ENCODE results near the gene ABLIM1. TPM values are rescaled to one million over a fixed set of nuclear protein-coding genes. Genes with fewer than 3 reads are reported as not detected.
A peak's percentile ranks its signal among the peaks of the same experiment; 100 is the strongest.

ABLIM1 gene
- total RNA-seq, 2 donors from 2014 or later: 359 to 404 TPM

- Histone ChIP-seq H3K9me3 (no peaks in the 10 kb centered on the region), H3K27me3 (no peaks in the 10 kb centered on the region), H3K27ac (peak overlapping the region; percentile 81 to 90), H3K36me3 (no peaks in the 10 kb centered on the region), H3K4me3 (peak overlapping the region in 1 of 2 donors; percentile 1), H3K4me1 (peaks cover 0 to 83% of the 10 kb centered on the region in 2 donors)
- DNase-seq (ENCODE audit: low spot score): no peak
- TF ChIP-seq CTCF (IDR thresholded peaks at IDR 0.05): no peak
Measured at GRCh38 chr10:114635101-114635500, 23.0 kb downstream of the ABLIM1 start.

GRCh38 chr10:114634609-114634979, 23.5 kb downstream of the ABLIM1 start:
- H3K9me3 ChIP-seq: no peaks in the 10 kb centered on the region
- H3K4me1 ChIP-seq: peaks cover 0 to 86% of the 10 kb centered on the region in 2 donors
- no peak for TF ChIP-seq CTCF (IDR thresholded peaks at IDR 0.05)
- H3K27ac ChIP-seq: peak overlapping the region; percentile 81 to 90
- DNase-seq (ENCODE audit: low spot score): peak; percentile 95
- H3K36me3 ChIP-seq: no peaks in the 10 kb centered on the region
- H3K27me3 ChIP-seq: no peaks in the 10 kb centered on the region
- H3K4me3 ChIP-seq: no peak overlapping the region

- Histone ChIP-seq H3K36me3 (no peaks in the 10 kb centered on the region), H3K27me3 (no peaks in the 10 kb centered on the region), H3K4me3 (peak overlapping the region; percentile 65 to 79), H3K27ac (peak overlapping the region; percentile 84 to 90), H3K9me3 (no peaks in the 10 kb centered on the region), H3K4me1 (peaks cover 0 to 85% of the 10 kb centered on the region in 2 donors)
- DNase-seq (ENCODE audit: low spot score): peak; percentile 83
- no peak for TF ChIP-seq CTCF (IDR thresholded peaks at IDR 0.05)
Measured at GRCh38 chr10:114632869-114633715, 25.0 kb downstream of the ABLIM1 start.

GRCh38 chr10:114631666-114632417, 26.2 kb downstream of the ABLIM1 start:
- peaks cover 0 to 92% of the 10 kb centered on the region in 2 donors for H3K4me1 ChIP-seq
- peak overlapping the region; percentile 84 to 90 for H3K27ac ChIP-seq
- H3K4me3 ChIP-seq: peak overlapping the region; percentile 65 to 79
- H3K27me3 ChIP-seq: no peaks in the 10 kb centered on the region
- no peaks in the 10 kb centered on the region for H3K36me3 ChIP-seq
- peak in 1 of 2 donors; percentile 12 for TF ChIP-seq CTCF (IDR thresholded peaks at IDR 0.05)
- peak; percentile 64 for DNase-seq (ENCODE audit: low spot score)
- H3K9me3 ChIP-seq: no peaks in the 10 kb centered on the region

GRCh38 chr10:114631090-114631665, 26.9 kb downstream of the ABLIM1 start:
- Histone ChIP-seq H3K36me3 (no peaks in the 10 kb centered on the region), H3K27me3 (no peaks in the 10 kb centered on the region), H3K27ac (peak overlapping the region; percentile 84 to 90), H3K9me3 (no peaks in the 10 kb centered on the region), H3K4me3 (peak overlapping the region; percentile 65 to 79), H3K4me1 (peaks cover 0 to 95% of the 10 kb centered on the region in 2 donors)
- peak; percentile 55 for DNase-seq (ENCODE audit: low spot score)
- TF ChIP-seq CTCF (IDR thresholded peaks at IDR 0.05): no peak
